GM12878 (cell line): ENCODE data around the gene OTULIN. TPM values are rescaled to one million over a fixed set of nuclear protein-coding genes. Genes with fewer than 3 reads are reported as not detected.
A peak's percentile ranks its signal among the peaks of the same experiment; 100 is the strongest.

Experiments used
- ATAC-seq: fragments of 200-7000 bp; cut with Tn5 transposase; 3 replicates; pipeline ENCODE4 v1.9.1; 2020; ENCODE audit warnings: mild to moderate bottlenecking, moderate library complexity
- BruUV-seq: library from RNA; stranded (reverse); fragments of 400-500 nt; replicated peaks from 2 replicates; lab custom pipeline; 2021; lab: Mats Ljungman, UMichigan
- CTCF ChIA-PET: fragments of 300-600 bp; sonication (Branson Sonifier 250); formaldehyde crosslinking; extraction: SDS; loops from one replicate; lab custom pipeline; 2021; ENCODE audit warnings: inconsistent platforms; lab: Yijun Ruan, JAX
- POLR2A ChIA-PET: fragments of 350-600 bp; formaldehyde crosslinking; extraction: SDS; loops from one replicate; lab custom pipeline; 2021; ENCODE audit warnings: inconsistent platforms; lab: Charles Lee
- RAD21 ChIA-PET: fragments of 300-600 bp; sonication (Branson Sonifier 250); formaldehyde crosslinking; loops from one replicate; lab custom pipeline; 2023; ENCODE audit warnings: antibody characterized with exemption; ENCODE audit not compliant: unreplicated experiment; lab: Charles Lee
- SMC1A ChIA-PET: fragments of 300-600 bp; sonication (Branson Sonifier 250); formaldehyde crosslinking; loops from one replicate; lab custom pipeline; 2023; ENCODE audit not compliant: unreplicated experiment, uncharacterized antibody; lab: Charles Lee
- DNase-seq: peaks from one replicate; pipeline ENCODE4 v3.0.0-alpha.2; 2011; ENCODE audit warnings: low read depth, low spot score
- FAIRE-seq: peaks from 3 replicates; lab custom pipeline; 2011; peaks lifted over from hg19 to GRCh38; lab: Jason Lieb, UNC
- H2AFZ ChIP-seq: 2 replicates; pipeline ENCODE4 v1.6.0; 2011; ENCODE audit warnings: low read depth, low read length, control low read depth; ENCODE audit not compliant: control insufficient read depth
- H3K27ac ChIP-seq: 2 replicates; pipeline ENCODE4 v1.5.1; 2011; ENCODE audit warnings: control low read depth; ENCODE audit not compliant: control insufficient read depth, insufficient read depth
- H3K27me3 ChIP-seq, 2 experiments: replicated peaks in 1 of 2; 2 replicates each; pipeline versions ENCODE4 v1.6.0 to v1.6.1; 2011; ENCODE audit warnings: low read length in 1 of 2; ENCODE audit not compliant: control insufficient read depth in 2 of 2, insufficient read depth in 2 of 2
- H3K36me3 ChIP-seq, 2 experiments: 2 replicates each; pipeline ENCODE4 v1.5.1; 2011; ENCODE audit warnings: low read length in 1 of 2; ENCODE audit not compliant: control insufficient read depth in 2 of 2, insufficient read depth in 2 of 2
- H3K4me1 ChIP-seq: 2 replicates; pipeline ENCODE4 v1.6.1; 2011; ENCODE audit warnings: mild to moderate bottlenecking, low read length, moderate library complexity, mixed read lengths; ENCODE audit not compliant: control insufficient read depth, insufficient read depth
- H3K4me2 ChIP-seq: 2 replicates; pipeline ENCODE4 v1.6.0; 2011; ENCODE audit warnings: control low read depth; ENCODE audit not compliant: control insufficient read depth, insufficient read depth
- H3K4me3 ChIP-seq: fragments of 200-600 bp; sonication (generic); 2 replicates; pipeline ENCODE4 v1.5.1; 2016
- H3K79me2 ChIP-seq: 2 replicates; pipeline ENCODE4 v1.6.0; 2011; ENCODE audit warnings: low read length; ENCODE audit not compliant: control insufficient read depth, insufficient read depth
- H3K9ac ChIP-seq: 2 replicates; pipeline ENCODE4 v1.8.0; 2011; ENCODE audit warnings: low read length, control low read depth, mixed read lengths; ENCODE audit not compliant: control insufficient read depth, insufficient read depth
- H3K9me3 ChIP-seq: replicated peaks from 3 replicates; pipeline ENCODE4 v1.5.1; 2011; ENCODE audit warnings: mild to moderate bottlenecking, low read length; ENCODE audit not compliant: control insufficient read depth, insufficient read depth
- H4K20me1 ChIP-seq: 2 replicates; pipeline ENCODE4 v1.6.0; 2011; ENCODE audit not compliant: control insufficient read depth, insufficient read depth
- BHLHE40 ChIP-seq, 2 experiments: fragments of 450-650 bp in 1 of 2; IDR thresholded peaks; 2 replicates each; pipeline ENCODE4 v1.6.1; 2011 to 2017; ENCODE audit warnings: low read depth in 2 of 2, borderline replicate concordance in 1 of 2, improper control_type of control experiment in 1 of 2, low read length in 1 of 2, mild to moderate bottlenecking in 1 of 2
- CHD1 ChIP-seq: IDR thresholded peaks from 2 replicates; pipeline ENCODE4 v1.6.1; 2012; ENCODE audit warnings: low read depth, low read length, improper control_type of control experiment
- DPF2 ChIP-seq: fragments of 450-650 bp; IDR thresholded peaks from 2 replicates; pipeline ENCODE4 v1.6.1; 2017; ENCODE audit warnings: mild to moderate bottlenecking
- IKZF2 ChIP-seq, 2 experiments: fragments of 450-650 bp; IDR thresholded peaks; 2 replicates each; pipeline ENCODE4 v1.6.1; 2017; ENCODE audit warnings: mild to moderate bottlenecking in 2 of 2, moderate library complexity in 2 of 2
- MTA2 ChIP-seq: fragments of 450-650 bp; IDR thresholded peaks from 2 replicates; pipeline ENCODE4 v1.6.1; 2016; ENCODE audit warnings: low read depth, mild to moderate bottlenecking, moderate library complexity
- MXI1 ChIP-seq: fragments of 150-350 bp; IDR thresholded peaks from 2 replicates; pipeline ENCODE4 v1.6.1; 2011; ENCODE audit warnings: low read depth, mild to moderate bottlenecking, inconsistent platforms, low read length, improper control_type of control experiment
- NR2C1 ChIP-seq: fragments of 450-650 bp; IDR thresholded peaks from 2 replicates; pipeline ENCODE4 v1.6.1; 2017; ENCODE audit warnings: antibody characterized with exemption, mild to moderate bottlenecking, moderate library complexity
- SP1 ChIP-seq: IDR thresholded peaks from one replicate; pipeline ENCODE4 v1.6.1; 2011; ENCODE audit warnings: low read depth, low read length
- SRF ChIP-seq, 2 experiments: IDR thresholded peaks; 2 replicates each; pipeline ENCODE4 v1.6.1; 2011; ENCODE audit warnings: low read depth in 2 of 2, low read length in 2 of 2, mild to moderate bottlenecking in 1 of 2, moderate library complexity in 1 of 2
- TCF7 ChIP-seq: IDR thresholded peaks from 2 replicates; pipeline ENCODE4 v1.6.1; 2014; ENCODE audit warnings: antibody characterized with exemption, borderline replicate concordance
- ZNF217 ChIP-seq: fragments of 450-650 bp; IDR thresholded peaks from 2 replicates; pipeline ENCODE4 v1.6.1; 2017; ENCODE audit warnings: antibody characterized with exemption, mild to moderate bottlenecking
- WGBS: methylation state at CpG from one replicate; pipeline ENCODE4 v1.1.6; 2016; ENCODE audit warnings: low lambda C conversion rate; ENCODE audit not compliant: insufficient replicate concordance, insufficient coverage; ENCODE audit errors: missing lambda C conversion rate; 5-methylcytosine and 5-hydroxymethylcytosine counted together
- in situ Hi-C: fragments of 300-500 bp; cut with MboI; formaldehyde crosslinking; loops from 9 replicates; pipeline ENCODE4 v1.14.3; 2018; ENCODE audit warnings: mixed read lengths
- intact Hi-C: fragments of 100-400 bp; cut with micrococcal nuclease; formaldehyde crosslinking; loops from one replicate; pipeline ENCODE4 v1.14.2; 2022; ENCODE audit not compliant: unreplicated experiment
- polyA plus RNA-seq, 11 experiments: library from polyadenylated mRNA; depleted of rRNA in 4 of 11; unstranded in 6 of 11; stranded (reverse) in 5 of 11; fragments of >200 nt; fragmentation: Nextera tagmentation in 4 of 11; fragmentation: Illumina TruSeq in 1 of 11; extraction: Ambion mirVana in 4 of 11; extraction: Trizol in 1 of 11; gene quantifications; 1 replicate in 1 of 11; 2 replicates in 10 of 11; pipeline versions ENCODE4 v1.2.1 to v1.2.3, GENCODE V29; 2011 to 2016; ENCODE audit warnings: inconsistent platforms in 2 of 11, missing spikeins in 2 of 11, low read depth in 1 of 11
- total RNA-seq, 4 experiments: library from RNA; depleted of rRNA in 3 of 4; stranded (reverse); fragments of >200 nt in 3 of 4; fragmentation: Illumina TruSeq in 1 of 4; extraction: Trizol in 1 of 4; gene quantifications; 2 replicates each; pipeline versions ENCODE4 v1.2.1 to v1.2.3, GENCODE V29; 2013 to 2021
- TF ChIP-seq, protein P1 (sequence below): fragments of 450-650 bp; IDR thresholded peaks from 2 replicates; pipeline ENCODE4 v1.6.1; 2017; ENCODE audit warnings: mild to moderate bottlenecking

The OTULIN gene
- total and polyA plus RNA-seq, 10 of the 15 experiments (the other 5 are each of a cell fraction or from before 2014, with no cell fraction given), result 6.6 to 70.5 (median 28.7) TPM

DNA sequence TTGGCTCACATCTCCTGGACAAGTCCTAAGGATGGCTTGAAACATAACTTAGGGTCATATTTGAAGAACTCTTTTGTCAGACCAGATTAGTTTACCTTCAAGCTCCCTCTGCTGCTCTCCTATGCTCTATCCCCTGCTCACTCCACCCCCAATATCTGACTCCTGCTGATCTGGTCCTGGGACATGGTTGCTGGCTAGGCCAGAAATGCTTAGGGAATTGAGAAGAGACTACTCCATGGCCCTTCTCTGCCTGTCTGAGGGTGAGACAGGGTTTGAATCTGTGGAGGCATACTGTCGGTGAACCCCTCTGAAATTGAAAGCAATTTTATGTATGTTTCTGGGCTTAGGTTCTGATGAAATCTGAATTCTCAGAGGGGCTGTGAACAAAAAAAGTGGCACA, 3.3 kb downstream of the OTULIN start:
- POLR2A ChIA-PET, result interaction anchor here (1.0 to 3.2 kb wide), 3 partner anchors 10 to 16 kb away, joined by 3 to 31 read pairs (median 7); no protein-coding TSS in a partner anchor
- Histone ChIP-seq H2AFZ (no peak overlapping the region), H3K4me2 (peak overlapping the region; percentile 94), H3K27me3 (no peaks in the 10 kb centered on the region), H3K36me3 (0 out of 4 replicates have a peak, but pooled peaks cover 0 to under 1% of the 10 kb centered on the region in 2 experiments), H4K20me1 (no peaks in the 10 kb centered on the region; the same call in 1 of the 2 replicates), H3K9me3 (no peaks in the 10 kb centered on the region), H3K27ac (peak overlapping the region; percentile 83), H3K4me3 (peak overlapping the region; percentile 84), H3K79me2 (peaks cover 98% of the 10 kb centered on the region), H3K9ac (peak overlapping the region; percentile 62), H3K4me1 (peaks cover 28% of the 10 kb centered on the region)
- no TSS peak for BruUV-seq
- 6% methylated on average over 1 of the region's 1 CpG for WGBS
- SMC1A ChIA-PET, result interaction anchor here (0.8 to 5.0 kb wide), 8 partner anchors 9 to 522 kb away, joined by 3 to 55 read pairs (median 4); no protein-coding TSS in a partner anchor
- no peak for FAIRE-seq
- in situ Hi-C loops (loop anchor here (25.0 kb wide), 1 partner anchor 505 kb away; no protein-coding TSS in a partner anchor), intact Hi-C loops (loop anchor here (5.0 kb wide), 2 partner anchors 415 to 520 kb away; no protein-coding TSS in a partner anchor)
- no peak for DNase-seq
- CTCF ChIA-PET, result interaction anchor here (0.7 to 2.6 kb wide), 9 partner anchors 9 to 496 kb away, joined by 3 to 14 read pairs (median 4); no protein-coding TSS in a partner anchor
- TF ChIP-seq, protein P1, sequence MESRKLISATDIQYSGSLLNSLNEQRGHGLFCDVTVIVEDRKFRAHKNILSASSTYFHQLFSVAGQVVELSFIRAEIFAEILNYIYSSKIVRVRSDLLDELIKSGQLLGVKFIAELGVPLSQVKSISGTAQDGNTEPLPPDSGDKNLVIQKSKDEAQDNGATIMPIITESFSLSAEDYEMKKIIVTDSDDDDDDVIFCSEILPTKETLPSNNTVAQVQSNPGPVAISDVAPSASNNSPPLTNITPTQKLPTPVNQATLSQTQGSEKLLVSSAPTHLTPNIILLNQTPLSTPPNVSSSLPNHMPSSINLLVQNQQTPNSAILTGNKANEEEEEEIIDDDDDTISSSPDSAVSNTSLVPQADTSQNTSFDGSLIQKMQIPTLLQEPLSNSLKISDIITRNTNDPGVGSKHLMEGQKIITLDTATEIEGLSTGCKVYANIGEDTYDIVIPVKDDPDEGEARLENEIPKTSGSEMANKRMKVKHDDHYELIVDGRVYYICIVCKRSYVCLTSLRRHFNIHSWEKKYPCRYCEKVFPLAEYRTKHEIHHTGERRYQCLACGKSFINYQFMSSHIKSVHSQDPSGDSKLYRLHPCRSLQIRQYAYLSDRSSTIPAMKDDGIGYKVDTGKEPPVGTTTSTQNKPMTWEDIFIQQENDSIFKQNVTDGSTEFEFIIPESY, result no peak
- peak; percentile 0; the same call in 1 of the 3 replicates for ATAC-seq
- RAD21 ChIA-PET, result interaction anchor here (0.9 to 4.8 kb wide), 9 partner anchors 9 to 524 kb away, joined by 3 to 33 read pairs (median 4); partner anchors contain the start of gene TRIO

DNA sequence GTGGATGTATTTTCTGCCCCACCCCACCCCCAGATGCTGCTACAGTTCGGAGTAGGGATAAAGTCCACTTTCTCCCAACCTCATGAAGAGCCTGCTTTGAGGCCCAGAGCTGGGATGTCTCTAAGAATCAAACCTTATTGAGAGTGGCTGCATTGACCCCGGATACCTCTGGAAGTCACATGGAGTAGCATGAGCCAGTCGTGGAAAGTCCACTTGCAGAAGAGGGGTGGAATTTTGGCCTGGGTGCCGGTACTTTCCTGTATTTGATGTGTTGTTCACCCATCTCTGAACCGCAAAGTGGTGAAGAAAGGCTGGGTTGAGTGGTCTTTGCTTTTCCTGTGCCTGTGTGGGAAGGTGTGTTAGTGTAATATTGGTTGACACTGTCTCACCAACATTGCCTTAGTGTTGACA, 3.7 kb downstream of the OTULIN start:
- 0 out of 4 replicates have a peak, but pooled peaks cover 0 to 2% of the 10 kb centered on the region in 2 experiments for H3K36me3 ChIP-seq
- H3K4me1 ChIP-seq, result peaks cover 29% of the 10 kb centered on the region
- peak overlapping the region; percentile 62 for H3K9ac ChIP-seq
- H3K4me2 ChIP-seq, result peak overlapping the region; percentile 94
- H3K79me2 ChIP-seq, result peaks cover 98% of the 10 kb centered on the region
- in situ Hi-C loops, result loop anchor here (25.0 kb wide), 1 partner anchor 506 kb away; no protein-coding TSS in a partner anchor
- H2AFZ ChIP-seq, result no peak overlapping the region
- H3K4me3 ChIP-seq, result peak overlapping the region; percentile 84
- H4K20me1 ChIP-seq, result no peaks in the 10 kb centered on the region; the same call in 1 of the 2 replicates
- CTCF ChIA-PET, result interaction anchor here (0.6 to 2.6 kb wide), 6 partner anchors 11 to 356 kb away, joined by 3 to 14 read pairs (median 4); no protein-coding TSS in a partner anchor
- ATAC-seq (peak; percentile 15), FAIRE-seq (no peak), DNase-seq (peak; percentile 53)
- peak overlapping the region; percentile 83 for H3K27ac ChIP-seq
- POLR2A ChIA-PET, result interaction anchor here (3.2 kb wide), 1 partner anchor 9 kb away, joined by 31 read pairs; no protein-coding TSS in a partner anchor
- H3K27me3 ChIP-seq, result no peaks in the 10 kb centered on the region
- BruUV-seq, result no TSS peak
- intact Hi-C loops, result loop anchor here (5.0 kb wide), 2 partner anchors 416 to 521 kb away; no protein-coding TSS in a partner anchor
- H3K9me3 ChIP-seq, result no peaks in the 10 kb centered on the region
- RAD21 ChIA-PET, result interaction anchor here (1.1 to 4.8 kb wide), 6 partner anchors 8 to 525 kb away, joined by 3 to 33 read pairs (median 5); partner anchors contain the start of gene TRIO
- SMC1A ChIA-PET, result interaction anchor here (0.9 to 5.0 kb wide), 8 partner anchors 9 to 514 kb away, joined by 3 to 55 read pairs (median 8); no protein-coding TSS in a partner anchor
- WGBS, result 0% methylated on average over 5 of the region's 5 CpGs
- TF ChIP-seq SRF (IDR thresholded peaks at IDR 0.05; ENCODE audit: low read depth in 2 of 2, low read length in 2 of 2) (no peak), BHLHE40 (IDR thresholded peaks at IDR 0.05; ENCODE audit: borderline replicate concordance in 1 of 2, low read depth in 2 of 2, low read length in 1 of 2) (peak; percentile 34 to 47; a peak in 1 of 4 replicates), SP1 (no peak), NR2C1 (peak; percentile 36; the same call in 1 of the 2 replicates), DPF2 (peak; percentile 74; the same call in 1 of the 2 replicates), MTA2 (peak; percentile 76), CHD1 (no peak), IKZF2 (IDR thresholded peaks at IDR 0.05) (peak; percentile 90), TCF7 (no peak), ZNF217 (no peak), MXI1 (no peak)
